GM19324 (cell line): Measurements from ENCODE around the gene MTMR3.

Experiments used
- ATAC-seq: cut with Tn5 transposase; IDR thresholded peaks from one replicate; pipeline ENCODE4 v1.9.1; 2021; ENCODE audit warnings: mild to moderate bottlenecking, moderate library complexity; ENCODE audit not compliant: unreplicated experiment, low FRiP score

Gene MTMR3

DNA sequence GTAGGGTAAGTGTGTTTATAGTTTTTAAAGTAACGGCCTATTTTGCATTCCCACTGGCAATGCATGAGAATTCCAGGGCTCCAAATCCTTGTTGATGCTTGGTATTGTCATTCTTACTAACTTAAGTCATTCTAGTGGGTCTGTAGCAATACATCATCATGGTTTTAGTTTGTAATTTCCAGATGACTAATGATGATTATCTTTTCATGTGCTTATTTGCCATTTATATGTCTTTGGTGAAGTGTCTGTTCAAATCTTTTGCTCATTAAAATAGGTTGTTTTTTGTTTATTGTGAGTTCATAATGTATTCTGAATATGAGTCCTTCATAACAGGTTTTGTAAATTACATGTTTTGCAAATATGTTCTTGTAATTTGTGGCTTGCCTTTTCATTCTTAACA is 31.2 kb downstream of the MTMR3 start:
- ATAC-seq, result no peak

DNA sequence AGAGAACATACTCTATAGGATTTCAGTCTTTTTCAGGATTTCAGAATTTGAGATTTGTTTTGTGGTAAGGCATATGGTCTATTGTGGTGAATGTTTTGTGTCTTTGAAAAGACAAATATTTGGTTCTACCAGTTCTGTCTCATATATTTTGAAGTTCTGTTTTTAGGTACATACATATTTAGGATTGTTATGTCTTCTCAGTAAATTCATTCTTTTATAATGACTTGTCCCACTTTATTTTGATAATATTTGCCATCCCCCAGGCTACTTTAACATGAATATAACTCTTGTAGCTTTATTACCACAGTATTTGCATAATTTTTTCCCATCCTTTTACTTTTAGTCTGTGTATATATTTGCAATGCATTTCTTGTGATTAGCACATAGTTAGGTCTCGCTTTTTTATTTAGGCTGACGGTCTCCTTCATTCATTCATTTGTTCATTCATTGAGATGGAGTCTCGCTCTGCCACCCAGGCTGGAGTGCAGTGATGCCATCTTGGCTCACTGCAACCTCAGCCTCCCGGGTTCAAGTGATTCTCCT is 32.1 kb downstream of the MTMR3 start:
- ATAC-seq, result no peak

DNA sequence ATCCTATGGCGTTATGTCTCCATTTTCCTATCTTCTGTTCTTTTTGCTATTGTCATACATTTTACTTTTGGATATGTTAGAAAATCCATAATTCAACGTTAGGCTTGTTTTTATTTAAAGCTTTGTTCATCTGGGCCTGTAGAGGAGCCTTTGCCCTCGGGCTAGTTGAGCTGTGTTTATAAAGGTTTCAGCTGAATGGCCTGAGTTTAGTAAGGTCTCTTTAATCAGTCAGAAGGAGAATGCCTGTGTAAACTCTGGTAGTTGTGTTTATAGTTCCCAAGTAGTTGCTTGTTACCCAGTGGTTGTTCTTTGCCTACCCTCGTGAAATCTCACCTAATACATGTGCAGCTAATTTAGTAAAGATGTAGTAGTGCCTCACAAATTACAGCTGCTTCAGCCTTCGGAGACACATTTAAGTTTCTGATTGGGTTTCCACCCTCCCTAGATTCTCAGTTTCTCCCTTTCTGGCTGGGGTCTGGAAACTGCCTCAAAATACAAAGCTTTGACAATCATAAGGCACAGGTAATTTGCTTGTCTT is 33.1 kb downstream of the MTMR3 start:
- no peak for ATAC-seq

DNA sequence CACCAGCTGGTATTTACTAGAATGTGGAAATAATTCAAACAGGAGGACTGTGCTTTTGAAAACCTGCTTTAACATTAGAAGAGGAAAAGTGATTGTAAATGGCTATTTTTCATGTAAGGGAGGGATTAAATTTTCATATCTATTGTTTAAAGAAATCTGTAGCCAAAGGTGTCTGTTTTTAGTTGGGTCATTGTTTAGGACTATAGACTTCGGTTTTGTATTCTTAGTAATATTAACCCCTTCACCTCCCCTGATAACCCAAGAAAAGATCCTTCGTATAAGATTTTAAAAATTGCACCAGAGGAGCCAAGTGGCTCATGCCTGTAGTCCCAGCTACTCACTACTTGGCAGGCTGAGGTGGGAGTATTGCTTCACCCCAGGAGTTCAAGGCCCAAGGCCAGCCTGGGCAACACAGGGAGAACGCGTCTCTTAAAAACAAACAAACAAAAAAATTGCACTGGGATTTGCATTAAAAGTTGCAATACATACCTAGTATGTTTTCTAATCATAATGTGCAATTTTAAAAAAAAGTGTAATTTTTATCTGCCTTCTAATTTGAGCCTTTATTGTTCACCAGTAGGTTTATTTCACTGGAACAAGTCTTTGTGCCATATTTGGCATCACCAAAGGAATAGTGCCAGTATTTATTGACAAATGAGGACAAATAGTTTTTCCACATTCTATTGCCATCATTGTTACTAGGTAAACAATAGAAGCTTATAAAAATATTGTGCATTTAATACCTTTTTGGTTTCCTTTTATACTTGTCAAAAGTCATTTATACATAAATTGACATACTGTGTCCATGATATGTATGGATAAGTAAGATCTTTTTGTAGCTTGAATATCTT is 34.3 kb downstream of the MTMR3 start:
- ATAC-seq, result no peak

DNA sequence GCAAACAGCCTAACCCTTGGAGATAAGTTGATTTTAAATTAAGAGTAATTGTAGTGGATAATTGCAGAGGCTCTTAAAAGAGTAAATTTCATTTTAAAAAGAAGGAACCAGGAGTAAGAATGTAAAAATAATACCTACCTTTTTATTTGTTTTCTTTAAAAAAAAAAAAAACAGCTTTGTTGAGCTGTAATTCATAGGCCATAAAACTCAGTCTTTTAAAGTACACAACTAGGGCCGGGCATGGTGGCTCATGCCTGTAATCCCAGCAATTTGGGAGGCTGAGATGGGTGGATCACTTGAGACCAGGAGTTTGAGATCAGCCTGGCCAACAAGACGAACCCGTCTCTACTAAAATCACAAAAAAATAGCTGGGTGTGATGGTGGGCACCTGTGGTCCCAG is 42.4 kb downstream of the MTMR3 start:
- ATAC-seq, result no peak

DNA sequence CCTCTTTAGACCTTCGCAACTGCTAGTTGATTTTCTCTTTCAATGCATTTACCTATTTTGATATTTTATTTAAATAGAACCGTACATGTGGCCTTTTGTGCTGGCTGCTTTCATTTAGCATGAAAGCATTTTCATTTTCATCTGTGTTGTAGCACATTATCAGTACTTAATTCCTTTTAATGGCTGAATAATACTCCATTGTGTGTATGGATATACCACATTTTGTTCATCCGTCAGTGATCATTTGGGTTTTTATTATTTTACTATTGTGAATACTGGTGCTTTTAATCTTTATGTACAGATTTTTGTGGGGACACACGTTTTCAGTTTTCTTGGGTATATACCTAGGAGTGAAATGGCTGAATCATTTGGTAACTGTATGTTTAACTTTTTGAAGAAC is 43.1 kb downstream of the MTMR3 start:
- no peak for ATAC-seq

DNA sequence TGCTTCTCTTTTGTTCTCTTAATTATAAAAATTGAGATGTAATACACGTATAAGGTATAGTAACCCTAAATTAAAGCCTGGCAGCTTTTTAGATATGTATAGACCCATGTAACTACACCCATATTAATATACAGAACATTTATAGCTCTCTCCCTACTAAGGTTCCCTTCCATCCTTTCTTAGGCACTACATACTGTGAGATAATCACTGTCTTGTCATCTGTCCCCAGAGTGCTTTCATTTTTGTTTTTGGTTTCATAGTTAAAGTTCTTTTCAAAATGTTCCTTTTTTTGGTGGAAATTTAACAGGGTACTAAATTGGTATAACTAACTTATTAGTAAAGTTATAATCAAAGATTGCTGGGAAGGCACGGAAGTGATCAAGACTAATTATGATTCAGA is 49.2 kb downstream of the MTMR3 start:
- no peak for ATAC-seq

DNA sequence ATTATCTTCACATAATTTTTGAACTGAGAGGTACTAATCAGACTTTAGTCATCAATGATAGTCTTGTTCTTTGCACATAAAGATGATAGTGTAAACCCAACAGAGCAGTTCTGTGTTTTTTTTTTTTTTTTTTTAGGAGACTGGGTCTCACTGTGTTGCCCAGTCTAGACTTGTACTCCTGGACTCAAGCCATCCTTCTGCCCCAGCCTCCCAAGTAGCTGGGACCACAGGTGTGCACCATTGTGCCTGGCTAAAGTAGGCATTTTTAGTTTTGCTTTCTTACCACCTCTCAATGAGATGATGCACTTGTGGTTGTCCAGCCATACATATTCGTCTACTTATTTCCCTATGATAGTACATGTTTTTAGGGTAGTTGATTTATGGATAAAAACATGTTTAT is 50.6 kb downstream of the MTMR3 start:
- ATAC-seq, result no peak

DNA sequence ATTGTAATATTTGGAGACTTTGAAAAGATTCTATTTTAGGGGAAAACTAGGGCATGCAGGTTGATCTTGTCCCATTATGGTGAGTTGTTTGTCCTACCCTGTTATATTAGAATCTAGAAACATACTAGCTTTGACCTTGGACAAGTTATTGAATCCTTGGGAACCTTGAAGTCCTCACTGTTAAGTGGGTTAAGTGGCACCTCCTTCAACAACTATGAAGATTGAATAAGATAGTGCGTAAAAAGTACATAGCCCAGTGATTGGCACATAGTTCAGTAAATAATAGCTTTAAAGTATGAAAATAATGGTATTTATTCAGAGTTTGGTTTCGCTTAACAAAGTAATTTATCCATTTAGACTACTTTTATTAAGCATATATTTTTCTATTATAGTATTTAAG is 51.6 kb downstream of the MTMR3 start:
- no peak for ATAC-seq

DNA sequence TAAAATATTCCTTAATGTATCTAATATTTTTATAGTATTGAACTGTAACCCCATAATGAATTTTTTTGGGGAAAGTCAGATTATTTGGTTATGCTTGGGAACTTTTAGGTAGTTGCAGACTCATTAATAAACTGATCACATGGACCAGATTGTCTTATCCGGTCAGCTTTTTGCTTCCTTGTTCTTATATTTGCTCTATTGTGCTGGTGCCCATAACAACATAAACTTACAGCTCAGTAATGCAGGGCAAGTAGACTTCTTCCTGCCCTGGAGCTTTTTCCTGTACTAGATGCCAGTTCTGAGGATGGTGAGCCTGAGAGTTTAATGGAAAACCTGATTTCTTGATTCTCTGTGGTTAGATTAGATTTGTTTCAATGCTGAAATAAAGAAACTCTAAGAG is 53.2 kb downstream of the MTMR3 start:
- no peak for ATAC-seq

DNA sequence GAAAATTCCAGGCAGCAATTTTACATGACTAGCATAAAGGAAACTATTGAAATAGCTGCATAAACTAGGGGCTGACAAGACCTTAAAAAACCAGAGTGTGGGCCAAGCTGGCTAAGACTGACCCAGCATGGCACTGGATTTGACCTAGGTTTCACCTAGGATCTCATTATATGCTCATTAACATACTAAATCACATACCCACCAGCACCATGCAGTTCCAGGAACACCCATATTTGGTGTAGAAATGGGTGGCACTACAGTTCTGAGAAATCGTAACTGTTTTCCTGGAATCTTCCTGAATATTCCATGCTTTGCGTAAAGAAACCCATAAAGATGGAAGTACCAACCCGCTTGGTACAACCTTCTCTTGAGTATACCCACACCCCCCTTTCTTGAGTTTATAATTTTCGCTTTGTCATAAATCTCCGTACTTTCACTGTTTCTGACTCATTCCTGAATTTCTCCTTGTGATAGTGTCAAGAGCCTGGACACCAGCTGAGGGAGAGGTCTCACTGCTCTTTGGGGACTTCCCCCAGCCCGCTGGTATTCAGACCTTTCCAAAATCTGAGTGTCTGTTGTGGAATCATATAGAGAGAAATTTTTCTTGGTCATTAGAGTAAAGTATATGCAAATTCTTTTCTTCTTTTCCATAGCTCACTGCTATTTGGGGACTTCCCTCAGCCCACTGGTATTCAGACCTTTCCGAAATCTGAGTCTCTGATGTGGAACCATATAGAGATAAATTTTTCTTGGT is 55.1 kb downstream of the MTMR3 start:
- no peak for ATAC-seq

DNA sequence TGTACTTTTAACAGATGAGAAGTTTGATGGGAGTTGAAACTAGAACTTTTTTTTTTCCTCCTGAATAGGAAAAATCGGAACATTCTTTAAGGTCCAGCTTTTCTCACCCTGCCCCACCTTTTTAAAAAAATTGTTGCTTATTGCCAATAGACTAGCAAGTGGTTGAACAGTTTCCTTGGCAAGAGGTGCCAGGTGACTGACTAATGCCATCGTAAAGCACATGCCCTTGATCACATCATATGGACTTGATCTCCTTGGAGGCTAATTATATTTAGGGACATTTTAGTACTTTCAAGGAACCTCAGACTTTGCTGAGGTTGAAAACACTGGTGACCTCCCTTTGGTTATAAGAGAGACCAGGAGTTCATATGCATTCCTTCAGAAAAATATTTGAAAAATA is 57.6 kb downstream of the MTMR3 start:
- no peak for ATAC-seq

DNA sequence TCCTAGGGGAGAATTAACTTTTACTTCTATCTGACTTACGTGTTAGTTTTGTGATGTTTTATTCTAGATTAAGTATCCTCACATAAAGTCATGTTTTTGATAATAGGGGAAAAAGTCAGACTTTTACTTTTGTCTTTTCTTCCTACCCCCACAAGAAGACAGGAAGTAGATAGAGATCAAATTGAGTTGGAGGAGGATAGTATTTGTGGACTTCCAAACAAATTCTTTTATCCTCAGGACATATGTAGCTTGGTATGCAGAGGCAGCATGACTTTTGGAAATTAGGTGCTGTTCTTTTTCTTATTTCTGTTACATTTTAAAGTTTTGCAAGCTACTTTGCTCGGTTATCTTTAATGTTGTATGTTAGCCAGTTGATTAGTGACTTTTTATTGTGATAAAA is 61.4 kb downstream of the MTMR3 start:
- no peak for ATAC-seq

DNA sequence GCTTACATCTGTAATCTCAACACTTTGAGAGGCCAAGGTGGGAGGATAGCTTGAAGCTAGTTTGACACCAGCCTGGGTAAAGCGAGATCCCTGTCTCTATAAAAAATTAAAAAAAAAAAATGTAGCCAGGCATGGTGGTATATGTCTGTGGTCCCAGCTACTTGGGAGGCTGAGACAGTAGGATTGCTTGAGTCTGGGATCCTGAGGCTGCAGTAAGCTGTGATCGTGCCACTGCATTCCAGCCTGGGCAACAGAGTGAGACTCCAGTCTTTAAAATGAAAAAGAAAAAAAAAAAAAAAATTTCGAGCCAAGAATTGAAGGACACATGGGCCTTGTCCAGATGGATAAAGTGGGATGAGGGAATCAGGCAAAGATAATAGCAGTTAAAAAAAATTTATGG is 62.5 kb downstream of the MTMR3 start:
- ATAC-seq, result no peak

DNA sequence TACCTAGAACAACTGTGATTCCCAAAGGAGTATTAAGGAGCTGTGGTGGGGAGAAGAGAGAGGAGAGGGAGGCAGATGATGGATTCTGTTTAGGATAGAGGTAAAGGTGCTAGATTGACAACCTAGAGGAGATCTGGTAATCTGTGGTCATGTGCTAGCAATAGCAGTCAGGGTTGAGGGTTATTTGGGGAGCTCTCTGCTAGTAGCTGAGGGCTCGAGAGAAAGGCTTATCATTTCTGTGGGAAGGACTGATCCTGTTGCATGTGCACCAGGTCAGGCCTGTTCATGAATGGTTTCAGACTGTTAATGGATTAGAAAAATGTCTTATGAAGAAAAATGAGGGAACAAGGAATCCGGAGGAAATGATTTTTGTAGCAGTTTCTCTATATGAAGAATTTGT is 63.2 kb downstream of the MTMR3 start:
- ATAC-seq, result no peak

DNA sequence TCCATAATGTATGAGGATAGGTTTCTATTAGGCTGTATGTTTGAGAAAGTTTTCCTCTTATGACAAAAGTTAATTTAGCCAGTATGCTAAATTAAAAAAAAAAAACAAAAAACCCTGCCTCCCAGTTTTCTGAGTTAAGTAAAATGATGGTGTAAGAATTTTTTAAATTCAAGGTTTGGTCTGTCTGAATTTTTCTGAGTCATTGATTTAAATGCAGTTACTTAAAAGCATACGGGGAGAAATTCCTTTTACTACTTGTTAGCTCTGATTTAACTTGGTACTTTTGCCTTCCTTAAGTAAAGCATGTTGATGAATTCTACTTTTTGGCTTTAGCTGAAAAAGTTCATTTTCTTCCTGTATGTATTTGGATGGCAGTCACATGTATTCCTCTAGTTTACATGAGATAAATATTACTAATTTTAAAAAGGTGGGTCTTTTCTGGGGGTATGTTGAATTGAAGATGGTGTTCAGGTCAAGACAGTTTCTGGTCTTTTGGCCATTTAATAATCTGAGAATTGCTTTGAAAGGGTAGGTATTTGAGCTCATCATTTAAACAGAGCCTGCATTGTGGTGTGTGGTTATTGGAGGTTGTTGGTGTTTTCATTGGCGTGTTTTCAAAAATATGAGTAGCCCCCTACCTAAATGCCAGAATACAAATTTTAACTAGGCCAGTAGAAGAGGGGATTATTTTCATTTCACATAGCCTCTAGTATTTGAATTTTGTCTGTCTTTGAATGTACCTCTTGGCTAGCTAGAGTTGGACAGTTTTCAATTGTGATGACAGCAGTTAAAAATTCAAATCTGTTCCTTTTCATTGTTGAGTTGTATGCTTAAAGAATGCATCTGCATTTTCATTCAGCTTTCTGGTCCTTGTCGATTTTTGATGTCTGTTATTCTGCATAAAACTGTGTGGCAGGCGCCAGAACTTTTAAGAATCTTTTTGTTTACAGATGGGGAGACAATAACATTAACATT is 64.7 kb downstream of the MTMR3 start:
- no peak for ATAC-seq

DNA sequence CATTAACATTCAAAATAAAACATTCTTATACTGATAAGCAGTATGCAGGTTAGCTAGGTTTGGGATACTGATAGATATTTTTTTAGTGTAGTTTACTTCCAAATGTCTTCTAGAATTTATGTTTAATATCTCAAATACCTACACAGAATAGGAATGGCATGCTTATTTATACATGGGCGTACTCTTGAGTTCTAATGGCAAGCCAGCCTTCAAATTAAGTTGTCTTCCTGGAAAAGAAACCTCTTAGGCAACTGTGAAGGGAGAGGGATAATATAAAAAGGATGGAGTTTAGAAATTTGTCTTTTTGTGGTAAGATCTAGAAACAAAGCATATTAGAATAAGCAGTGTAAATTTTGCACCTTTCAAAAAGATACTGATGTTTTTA is 65.4 kb downstream of the MTMR3 start:
- no peak for ATAC-seq

DNA sequence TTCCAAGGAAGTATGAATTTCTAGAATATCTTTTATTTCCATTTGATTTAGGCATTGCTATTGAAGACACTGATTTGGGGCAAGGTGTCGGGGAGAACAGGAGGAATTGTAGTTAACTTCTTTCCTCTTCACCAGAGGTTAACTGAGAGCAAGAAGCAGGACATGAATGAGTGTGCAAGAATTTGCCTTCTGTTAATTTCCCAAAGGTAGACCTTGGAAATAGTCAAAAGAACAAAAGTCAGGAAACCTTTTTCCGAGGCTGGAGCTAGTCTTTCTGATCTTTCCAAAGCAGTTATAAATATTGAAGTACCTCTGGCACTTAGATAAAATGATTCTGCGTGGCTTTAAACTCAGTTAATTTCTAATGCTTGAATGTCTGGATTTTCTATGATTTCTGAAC is 66.9 kb downstream of the MTMR3 start:
- no peak for ATAC-seq

DNA sequence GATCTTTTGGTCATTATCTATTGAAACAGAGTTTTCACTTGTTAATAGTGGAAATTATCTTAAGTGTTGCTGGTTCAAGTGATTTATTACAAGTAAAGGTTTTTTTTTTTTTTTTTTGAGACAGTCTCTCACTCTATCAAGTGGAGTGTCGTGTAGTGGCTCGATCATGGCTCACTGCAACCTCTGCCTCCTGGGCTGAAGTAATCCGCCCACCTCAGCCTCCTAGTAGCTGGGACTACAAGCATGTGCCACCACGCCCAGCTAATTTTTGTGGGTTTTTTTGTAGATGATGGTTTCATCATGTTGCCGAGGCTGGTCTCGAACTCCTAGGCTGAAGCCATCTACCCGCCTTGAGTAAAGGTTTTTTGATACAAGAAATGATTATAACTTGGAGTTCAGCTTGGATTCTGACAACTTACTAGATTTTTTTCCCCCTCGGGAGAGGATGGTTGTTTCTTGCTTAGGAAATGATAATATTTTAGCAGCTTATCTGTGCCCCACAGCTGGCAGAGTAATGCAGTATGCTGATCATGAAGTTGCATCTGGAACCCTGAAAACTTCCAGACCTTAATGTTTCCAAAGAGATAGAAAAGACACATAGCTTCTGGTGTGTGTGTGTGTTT is 68.9 kb downstream of the MTMR3 start:
- no peak for ATAC-seq
